ENCODE measurements around the gene YTHDC1.
"Not testable (repeated sequence)": the region's sequence is repeated elsewhere in the genome, so short reads cannot be mapped to it uniquely, and the experiment has no call there.

YTHDC1 gene

DNA sequence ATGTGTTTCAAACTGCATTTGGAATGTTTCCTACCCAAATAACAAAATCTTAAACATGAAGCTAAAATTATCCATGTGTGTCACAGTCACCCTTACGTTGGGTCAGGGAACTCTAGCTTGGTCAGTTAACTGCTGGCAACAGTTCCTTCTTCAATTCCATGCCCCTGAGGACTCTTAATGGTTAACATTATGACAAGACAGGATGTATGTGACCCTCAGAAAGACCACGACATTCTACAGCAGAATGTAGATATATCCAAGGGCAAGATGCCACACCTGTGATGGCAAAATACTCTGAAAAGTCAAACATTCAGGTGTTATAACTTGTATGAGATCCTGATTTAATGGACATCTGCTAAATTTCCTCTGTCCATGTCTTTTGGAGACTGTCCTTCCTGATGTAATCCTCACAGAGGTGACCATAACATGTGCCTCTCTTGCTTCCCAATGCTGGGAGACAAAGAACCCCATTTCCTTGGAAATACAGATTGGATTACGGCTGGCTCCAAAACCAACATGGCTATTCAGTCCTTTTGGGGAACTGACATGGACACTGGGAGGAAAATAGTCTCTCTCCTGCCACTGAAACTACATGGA is 39.1 kb downstream of the YTHDC1 start:
- Mint-ChIP-seq H3K4me1 (no peaks in the 10 kb centered on the region), H3K36me3 (ENCODE audit: insufficient read depth) (peaks cover 36% of the 10 kb centered on the region), H3K27me3 (no peaks in the 10 kb centered on the region), H3K27ac (ENCODE audit: low read depth) (no peak overlapping the region), H3K9me3 (no peaks in the 10 kb centered on the region), H3K4me3 (no peak overlapping the region)
- DNase-seq (ENCODE audit: low spot score in 2 of 2) (no peak), ATAC-seq (replicated peaks; ENCODE audit: extremely low read depth, poor library complexity, severe bottlenecking) (no peak)

DNA sequence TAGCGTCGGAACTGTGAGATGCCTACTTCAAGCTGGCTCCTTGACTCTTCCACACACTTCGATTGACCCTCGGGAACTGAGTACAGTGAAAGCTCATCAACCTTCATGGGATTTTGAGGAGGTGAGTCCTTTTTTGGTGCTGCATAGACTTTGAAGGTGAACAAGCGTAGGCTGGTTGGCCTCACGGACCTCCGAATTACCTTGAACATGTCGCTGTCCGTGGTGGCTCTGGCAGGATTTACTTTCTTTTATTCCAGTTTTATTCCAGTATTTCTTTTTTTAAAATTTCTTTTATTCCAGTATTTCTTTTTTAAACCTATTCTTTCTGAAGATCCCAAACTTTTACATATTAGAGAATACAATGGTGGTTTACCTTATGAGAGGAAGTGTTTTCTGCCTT is 45.2 kb downstream of the YTHDC1 start:
- Mint-ChIP-seq H3K4me1 (no peaks in the 10 kb centered on the region), H3K27me3 (no peaks in the 10 kb centered on the region), H3K4me3 (no peak overlapping the region), H3K27ac (ENCODE audit: low read depth) (no peak overlapping the region), H3K36me3 (ENCODE audit: insufficient read depth) (peaks cover 3% of the 10 kb centered on the region), H3K9me3 (no peaks in the 10 kb centered on the region)
- no peak for DNase-seq (ENCODE audit: low spot score in 2 of 2)
- ATAC-seq (replicated peaks; ENCODE audit: extremely low read depth, poor library complexity, severe bottlenecking) = no peak

DNA sequence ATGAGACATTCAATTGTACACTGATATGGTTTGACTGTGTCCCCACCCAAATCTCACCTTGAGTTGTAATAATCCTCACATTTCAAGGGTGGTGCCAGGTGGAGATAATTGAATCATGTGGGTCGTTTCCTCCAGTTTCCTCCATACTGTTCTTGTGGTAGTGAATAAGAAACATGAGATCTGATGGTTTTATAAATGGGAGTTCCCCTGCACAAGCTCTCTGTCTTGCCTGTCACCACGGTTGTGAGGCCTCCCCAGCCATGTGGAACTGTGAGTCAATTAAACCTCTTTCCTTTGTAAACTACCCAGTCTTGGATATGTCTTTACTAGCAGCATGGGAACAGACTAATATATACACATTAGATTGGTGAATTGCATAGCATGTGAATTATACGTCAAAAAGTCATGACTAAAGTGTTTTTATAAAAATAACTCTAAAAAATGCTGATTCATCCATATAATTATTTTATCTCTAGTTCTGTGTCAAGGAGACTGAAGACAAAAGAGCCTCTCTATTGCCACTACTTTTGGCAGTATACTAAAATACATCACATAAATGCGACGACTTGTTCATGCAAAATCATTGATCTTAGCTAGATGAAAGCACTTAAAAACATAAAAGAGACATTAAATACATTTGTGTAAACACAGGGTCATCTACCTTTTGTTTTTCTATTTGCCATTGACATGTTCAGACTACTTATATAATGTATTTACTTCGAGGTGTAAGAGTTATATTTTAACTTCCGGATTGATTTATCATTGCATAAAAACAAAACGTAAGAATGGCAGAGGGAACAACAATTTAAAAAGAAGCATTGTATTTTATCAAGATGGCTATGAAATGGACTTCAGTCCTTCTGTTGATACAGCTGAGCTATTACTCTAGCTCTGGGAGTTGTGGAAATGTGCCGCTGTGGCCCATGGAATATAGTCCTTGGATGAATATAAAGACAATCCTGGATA is 50.1 kb downstream of the YTHDC1 start:
- H3K27ac Mint-ChIP-seq (ENCODE audit: low read depth) = no peak overlapping the region
- DNase-seq (ENCODE audit: low spot score in 2 of 2) (no peak), ATAC-seq (replicated peaks; ENCODE audit: extremely low read depth, poor library complexity, severe bottlenecking) (no peak)
- H3K9me3 Mint-ChIP-seq = peaks cover 8% of the 10 kb centered on the region
- H3K4me3 Mint-ChIP-seq = no peak overlapping the region
- H3K27me3 Mint-ChIP-seq = peaks cover 22% of the 10 kb centered on the region
- no peaks in the 10 kb centered on the region for H3K36me3 Mint-ChIP-seq (ENCODE audit: insufficient read depth)
- no peaks in the 10 kb centered on the region for H3K4me1 Mint-ChIP-seq

DNA sequence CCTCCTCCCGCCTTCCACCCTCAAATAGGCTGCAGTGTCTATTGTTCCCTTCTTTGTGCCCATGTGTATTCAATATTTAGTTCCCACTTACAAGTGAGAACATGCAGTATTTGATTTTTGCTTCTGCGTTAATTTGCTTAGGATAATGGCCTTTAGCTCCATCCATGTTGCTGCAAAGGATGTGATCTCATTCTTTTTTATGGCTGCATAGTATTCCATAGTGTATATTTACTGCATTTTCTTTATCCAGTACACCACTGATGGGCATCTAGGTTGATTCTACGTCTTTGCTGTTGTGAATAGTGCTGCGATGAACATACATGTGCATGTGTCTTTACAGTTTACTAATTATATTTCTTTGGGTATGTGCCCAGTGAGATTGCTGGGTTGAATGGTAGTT is 52.8 kb downstream of the YTHDC1 start:
- no peak overlapping the region for H3K27ac Mint-ChIP-seq (ENCODE audit: low read depth)
- H3K27me3 Mint-ChIP-seq = peaks cover 30% of the 10 kb centered on the region
- no peak for DNase-seq (ENCODE audit: low spot score in 2 of 2)
- no peak for ATAC-seq (replicated peaks; ENCODE audit: extremely low read depth, poor library complexity, severe bottlenecking)
- peaks cover 8% of the 10 kb centered on the region for H3K9me3 Mint-ChIP-seq
- H3K36me3 Mint-ChIP-seq (ENCODE audit: insufficient read depth) = no peaks in the 10 kb centered on the region
- no peaks in the 10 kb centered on the region for H3K4me1 Mint-ChIP-seq
- no peak overlapping the region for H3K4me3 Mint-ChIP-seq

DNA sequence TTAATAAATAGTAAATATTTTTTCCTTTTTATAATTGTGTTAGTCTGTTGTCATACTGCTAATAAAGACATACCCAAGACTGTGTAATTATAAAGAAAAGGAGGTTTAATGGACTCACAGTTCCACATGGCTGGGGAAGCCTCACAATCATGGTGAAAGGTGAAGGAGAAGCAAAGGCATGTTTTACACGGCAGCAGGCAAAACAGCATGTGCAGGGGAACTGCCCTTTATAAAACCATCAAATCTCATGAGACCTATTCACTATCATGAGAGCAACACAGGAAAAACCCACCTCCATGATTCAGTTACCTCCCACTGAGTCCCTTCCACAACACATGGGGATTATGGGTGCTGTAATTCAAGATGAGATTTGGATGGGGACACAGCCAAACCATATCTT is 58.6 kb downstream of the YTHDC1 start:
- no peak for DNase-seq (ENCODE audit: low spot score in 2 of 2)
- no peak for ATAC-seq (replicated peaks; ENCODE audit: extremely low read depth, poor library complexity, severe bottlenecking)
- Mint-ChIP-seq H3K36me3 (ENCODE audit: insufficient read depth) (no peaks in the 10 kb centered on the region), H3K9me3 (no peaks in the 10 kb centered on the region), H3K4me3 (no peak overlapping the region), H3K4me1 (peaks cover 4% of the 10 kb centered on the region), H3K27ac (ENCODE audit: low read depth) (no peak overlapping the region), H3K27me3 (peaks cover 35% of the 10 kb centered on the region)

DNA sequence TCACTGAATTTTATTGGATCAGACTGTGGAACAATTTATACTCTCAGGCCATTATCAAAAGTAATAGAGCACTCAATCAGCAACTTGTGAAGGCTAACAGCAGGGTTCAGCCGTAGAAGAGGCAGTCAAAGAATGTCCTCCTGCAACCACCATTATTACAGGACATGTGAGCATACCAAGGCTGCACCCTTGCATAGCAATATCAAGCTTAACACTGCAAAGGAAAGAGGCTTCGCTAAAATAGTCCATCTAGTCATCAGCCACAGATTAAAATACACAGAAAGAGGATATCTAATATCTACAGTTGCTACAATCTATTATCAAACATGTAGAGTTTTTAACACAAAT is 61.5 kb downstream of the YTHDC1 start:
- H3K4me3 Mint-ChIP-seq = peak overlapping the region; percentile 17
- no peak for ATAC-seq (replicated peaks; ENCODE audit: extremely low read depth, poor library complexity, severe bottlenecking)
- H3K9me3 Mint-ChIP-seq = no peaks in the 10 kb centered on the region

DNA sequence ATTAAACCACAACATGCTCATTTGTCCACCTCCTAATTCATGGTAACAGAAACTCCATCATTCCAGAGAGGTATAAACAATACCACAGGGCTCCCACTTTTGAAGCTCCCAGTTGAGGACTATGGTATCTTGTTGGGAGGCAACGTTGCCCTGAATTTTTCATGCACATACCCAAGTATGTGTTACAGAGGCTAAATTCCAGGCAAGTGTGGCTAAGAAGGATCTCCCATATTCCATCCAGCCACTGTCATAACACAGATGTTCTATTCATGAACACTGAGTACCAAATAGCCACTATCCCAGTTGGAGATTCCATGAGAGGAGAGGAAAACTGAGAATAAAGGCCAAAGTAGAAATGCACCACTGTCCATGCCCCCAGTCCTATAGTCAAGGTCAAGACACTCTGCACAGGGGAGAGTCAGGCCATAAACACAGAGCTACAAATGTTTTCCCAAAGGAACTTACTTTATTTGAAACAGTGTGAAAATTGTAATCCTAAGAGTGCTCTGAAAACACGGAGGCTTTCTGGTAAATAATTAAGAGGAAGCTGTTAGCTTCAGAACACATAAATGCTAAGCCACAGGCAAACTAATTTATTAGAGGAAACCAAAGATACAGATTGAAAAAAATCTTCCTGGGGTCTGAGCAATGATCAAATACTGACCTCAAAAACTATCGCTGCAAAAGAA is 62.0 kb downstream of the YTHDC1 start:
- ATAC-seq (replicated peaks; ENCODE audit: extremely low read depth, poor library complexity, severe bottlenecking) (no peak), DNase-seq (ENCODE audit: low spot score in 2 of 2) (no peak)
- H3K9me3 Mint-ChIP-seq = no peaks in the 10 kb centered on the region
- peaks cover 4% of the 10 kb centered on the region for H3K4me1 Mint-ChIP-seq
- H3K4me3 Mint-ChIP-seq = peak overlapping the region; percentile 17
- H3K27me3 Mint-ChIP-seq = peaks cover 19% of the 10 kb centered on the region
- H3K36me3 Mint-ChIP-seq (ENCODE audit: insufficient read depth) = no peaks in the 10 kb centered on the region
- peak overlapping the region; percentile 4 for H3K27ac Mint-ChIP-seq (ENCODE audit: low read depth)

More for the DNA sequence above, 61.5 kb downstream of the YTHDC1 start:
- Mint-ChIP-seq H3K27me3 (peaks cover 19% of the 10 kb centered on the region), H3K36me3 (ENCODE audit: insufficient read depth) (no peaks in the 10 kb centered on the region), H3K27ac (ENCODE audit: low read depth) (peak overlapping the region; percentile 4), H3K4me1 (peaks cover 4% of the 10 kb centered on the region)
- no peak for DNase-seq (ENCODE audit: low spot score in 2 of 2)

DNA sequence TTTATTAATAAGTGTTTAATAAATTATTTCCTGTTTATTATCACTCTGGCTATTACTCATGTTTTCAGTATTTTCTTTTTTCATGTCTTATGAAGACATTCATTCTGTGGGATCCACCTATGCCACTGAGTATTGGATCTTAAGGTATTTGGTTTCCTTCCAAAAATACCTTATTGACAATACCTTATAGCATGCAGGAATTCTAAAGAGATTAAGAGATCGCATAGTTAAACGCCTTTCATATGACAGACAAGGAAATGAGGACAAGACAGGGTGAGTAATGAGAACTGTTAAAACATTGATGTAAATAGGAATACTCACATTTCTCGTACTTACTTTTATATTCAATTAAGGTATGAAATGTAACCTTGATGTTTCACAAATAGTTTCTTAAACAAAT is 66.2 kb downstream of the YTHDC1 start:
- H3K27me3 Mint-ChIP-seq = peaks cover 17% of the 10 kb centered on the region
- no peak overlapping the region for H3K27ac Mint-ChIP-seq (ENCODE audit: low read depth)
- ATAC-seq (replicated peaks; ENCODE audit: extremely low read depth, poor library complexity, severe bottlenecking) (no peak), DNase-seq (ENCODE audit: low spot score in 2 of 2) (no peak)
- H3K9me3 Mint-ChIP-seq = no peaks in the 10 kb centered on the region
- H3K4me3 Mint-ChIP-seq = no peak overlapping the region
- no peaks in the 10 kb centered on the region for H3K36me3 Mint-ChIP-seq (ENCODE audit: insufficient read depth)
- peaks cover 4% of the 10 kb centered on the region for H3K4me1 Mint-ChIP-seq

DNA sequence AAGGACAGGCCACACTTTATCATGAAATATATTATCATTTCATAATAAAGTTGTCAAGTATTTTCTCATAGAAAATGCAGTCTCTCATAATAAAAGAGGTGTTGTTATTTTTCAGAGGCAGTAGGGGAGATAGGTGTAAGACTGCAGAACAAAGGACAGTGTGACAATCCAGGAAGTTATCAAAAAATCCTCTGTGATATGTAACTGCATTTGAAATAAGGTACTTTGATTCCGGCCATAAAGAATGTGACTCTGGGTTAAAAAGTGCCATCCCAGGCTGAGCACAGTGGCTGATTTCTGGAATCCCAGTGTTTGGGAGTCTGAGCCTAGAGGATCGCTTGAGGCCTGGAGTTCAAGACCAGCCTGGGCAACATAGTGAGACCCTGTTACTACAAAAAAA is 66.8 kb downstream of the YTHDC1 start:
- no peak for ATAC-seq (replicated peaks; ENCODE audit: extremely low read depth, poor library complexity, severe bottlenecking)
- DNase-seq (ENCODE audit: low spot score in 2 of 2) = no peak
- H3K4me3 Mint-ChIP-seq = no peak overlapping the region
- H3K4me1 Mint-ChIP-seq = peaks cover under 1% of the 10 kb centered on the region
- no peak overlapping the region for H3K27ac Mint-ChIP-seq (ENCODE audit: low read depth)
- no peaks in the 10 kb centered on the region for H3K36me3 Mint-ChIP-seq (ENCODE audit: insufficient read depth)
- no peaks in the 10 kb centered on the region for H3K9me3 Mint-ChIP-seq
- peaks cover 11% of the 10 kb centered on the region for H3K27me3 Mint-ChIP-seq

DNA sequence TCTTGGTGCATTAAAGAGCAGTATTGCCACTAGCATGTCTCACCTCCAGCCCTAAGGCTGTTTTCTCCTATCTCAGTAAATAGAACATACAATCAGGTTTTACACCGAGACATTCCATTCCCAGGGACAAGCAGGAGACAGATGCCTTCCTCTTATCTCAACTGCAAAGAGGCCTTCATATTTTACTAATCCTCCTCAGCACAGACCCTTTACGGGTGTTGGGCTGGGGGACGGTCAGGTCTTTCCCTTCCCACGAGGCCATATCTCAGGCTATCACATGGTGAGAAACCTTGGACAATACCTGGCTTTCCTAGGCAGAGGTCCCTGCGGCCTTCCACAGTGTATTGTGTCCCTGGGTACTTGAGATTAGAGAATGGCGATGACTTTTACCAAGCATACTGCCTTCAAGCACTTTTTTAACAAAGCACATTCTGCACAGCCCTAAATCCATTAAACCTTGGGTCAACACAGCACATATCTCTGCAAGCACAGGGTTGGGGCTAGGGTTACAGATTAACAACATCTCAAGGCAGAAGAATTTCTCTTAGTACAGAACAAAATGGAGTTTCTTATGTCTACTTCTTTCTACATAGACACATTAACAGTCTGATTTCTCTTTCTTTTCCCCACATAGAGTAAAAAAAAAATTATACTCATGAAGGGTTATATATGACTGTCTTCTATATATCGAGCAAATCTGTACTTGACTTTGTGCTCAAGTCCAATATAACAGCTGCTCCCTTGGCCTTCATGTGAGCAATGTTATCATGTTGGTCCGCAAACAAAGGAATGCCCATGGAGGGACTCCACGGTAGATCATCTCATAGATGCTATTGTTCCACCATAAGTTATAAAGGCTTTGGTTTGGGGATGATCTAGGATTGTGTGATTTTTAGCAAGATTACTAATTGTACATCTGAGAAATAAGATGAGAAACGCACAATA is 67.8 kb downstream of the YTHDC1 start:
- not testable (repeated sequence) for ATAC-seq (replicated peaks; ENCODE audit: extremely low read depth, poor library complexity, severe bottlenecking); H3K9me3 Mint-ChIP-seq; DNase-seq (ENCODE audit: low spot score in 2 of 2); H3K4me3 Mint-ChIP-seq; H3K36me3 Mint-ChIP-seq (ENCODE audit: insufficient read depth); H3K4me1 Mint-ChIP-seq; H3K27me3 Mint-ChIP-seq; H3K27ac Mint-ChIP-seq (ENCODE audit: low read depth)

DNA sequence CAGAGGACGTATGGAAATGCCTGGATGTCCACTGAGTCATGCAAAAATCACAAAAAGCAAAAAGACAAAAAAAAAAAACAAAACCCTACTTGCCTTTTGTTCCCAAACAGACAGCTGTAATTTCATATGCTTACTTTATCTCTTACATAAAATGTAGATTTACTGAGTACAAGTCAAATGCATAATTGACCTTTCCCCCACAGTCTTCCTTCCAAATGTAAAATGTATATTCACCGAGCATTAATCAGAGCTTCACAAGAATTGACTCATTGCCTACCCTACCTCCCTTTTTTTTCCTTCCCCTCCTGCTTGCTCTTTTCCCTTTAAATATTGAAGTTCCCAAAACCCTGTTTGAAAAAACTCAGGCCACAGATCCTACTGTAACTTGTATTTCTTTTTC is 71.9 kb downstream of the YTHDC1 start:
- ATAC-seq (replicated peaks; ENCODE audit: extremely low read depth, poor library complexity, severe bottlenecking) (no peak), DNase-seq (ENCODE audit: low spot score in 2 of 2) (no peak)
- H3K27ac Mint-ChIP-seq (ENCODE audit: low read depth) = no peak overlapping the region
- no peaks in the 10 kb centered on the region for H3K4me1 Mint-ChIP-seq
- peaks cover 2% of the 10 kb centered on the region for H3K36me3 Mint-ChIP-seq (ENCODE audit: insufficient read depth)
- no peak overlapping the region for H3K4me3 Mint-ChIP-seq
- no peaks in the 10 kb centered on the region for H3K9me3 Mint-ChIP-seq
- peaks cover 11% of the 10 kb centered on the region for H3K27me3 Mint-ChIP-seq

DNA sequence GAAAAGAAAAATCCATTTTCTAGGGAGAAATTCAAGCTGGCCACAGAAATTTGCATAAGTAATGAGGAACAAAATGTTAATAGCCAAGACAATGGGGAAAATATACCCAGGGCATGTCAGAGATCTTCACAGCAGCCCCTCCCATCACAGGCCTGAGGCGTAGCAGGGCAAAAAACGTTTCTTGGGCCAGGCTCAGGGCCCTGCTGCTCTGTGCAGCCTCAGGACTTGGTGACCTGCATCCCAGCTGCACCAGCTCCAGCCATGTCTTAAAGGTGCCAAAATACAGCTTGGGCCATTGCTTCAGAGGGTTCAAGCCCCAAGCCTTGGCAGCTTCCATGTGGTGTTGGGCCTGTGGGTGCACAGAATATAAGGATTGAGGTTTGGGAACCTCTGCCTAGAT is 72.3 kb downstream of the YTHDC1 start:
- Mint-ChIP-seq H3K27me3 (peaks cover 14% of the 10 kb centered on the region), H3K36me3 (ENCODE audit: insufficient read depth) (peaks cover 2% of the 10 kb centered on the region), H3K9me3 (no peaks in the 10 kb centered on the region), H3K27ac (ENCODE audit: low read depth) (no peak overlapping the region), H3K4me1 (no peaks in the 10 kb centered on the region), H3K4me3 (no peak overlapping the region)
- no peak for DNase-seq (ENCODE audit: low spot score in 2 of 2)
- no peak for ATAC-seq (replicated peaks; ENCODE audit: extremely low read depth, poor library complexity, severe bottlenecking)

All from central memory CD8-positive, alpha-beta T cell (primary cell).